GM18511 (cell line): ENCODE data around the gene LRP2.
A peak's percentile ranks its signal among the peaks of the same experiment; 100 is the strongest.

Source experiments
- ATAC-seq: cut with Tn5 transposase; IDR thresholded peaks from one replicate; pipeline ENCODE4 v1.9.1; 2021; ENCODE audit warnings: mild to moderate bottlenecking, moderate library complexity; ENCODE audit not compliant: unreplicated experiment

Gene LRP2

DNA sequence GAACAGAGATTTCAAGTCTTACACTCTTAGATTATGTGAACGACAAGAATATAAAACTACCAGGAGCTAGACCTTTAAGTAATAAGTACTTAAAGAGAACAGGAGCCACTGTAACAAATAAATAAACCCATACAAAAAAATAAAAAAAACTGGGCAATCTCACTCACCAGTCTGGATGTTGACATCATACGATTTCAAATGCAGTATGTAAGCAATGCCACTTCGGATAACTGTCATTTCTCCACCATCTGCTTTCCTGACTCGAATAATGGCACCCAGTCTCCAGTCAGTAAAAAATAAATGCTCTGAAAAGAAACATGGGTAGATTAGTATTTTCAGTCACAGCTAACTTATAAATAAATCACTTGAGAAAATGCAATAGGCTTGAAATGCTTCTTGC lies 115.1 kb downstream of the LRP2 start:
- ATAC-seq = no peak

DNA sequence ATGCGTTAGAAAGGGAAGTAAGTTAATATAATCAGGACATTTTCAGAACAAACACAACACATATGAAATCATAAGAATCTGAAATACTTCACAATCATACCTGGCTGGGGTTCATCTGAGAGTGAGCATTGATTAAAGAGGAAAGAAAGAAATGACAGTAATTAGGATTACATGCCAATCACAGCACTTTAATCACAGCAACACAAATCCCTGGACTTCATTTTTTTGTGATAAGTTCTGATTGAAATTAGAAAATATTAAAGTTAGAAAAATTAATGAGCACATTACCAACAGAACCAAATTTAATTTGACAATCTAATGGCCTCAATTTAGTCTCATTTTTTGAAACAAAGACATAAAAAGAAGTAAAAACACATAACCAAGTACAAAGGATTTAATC lies 121.9 kb downstream of the LRP2 start:
- no peak for ATAC-seq

DNA sequence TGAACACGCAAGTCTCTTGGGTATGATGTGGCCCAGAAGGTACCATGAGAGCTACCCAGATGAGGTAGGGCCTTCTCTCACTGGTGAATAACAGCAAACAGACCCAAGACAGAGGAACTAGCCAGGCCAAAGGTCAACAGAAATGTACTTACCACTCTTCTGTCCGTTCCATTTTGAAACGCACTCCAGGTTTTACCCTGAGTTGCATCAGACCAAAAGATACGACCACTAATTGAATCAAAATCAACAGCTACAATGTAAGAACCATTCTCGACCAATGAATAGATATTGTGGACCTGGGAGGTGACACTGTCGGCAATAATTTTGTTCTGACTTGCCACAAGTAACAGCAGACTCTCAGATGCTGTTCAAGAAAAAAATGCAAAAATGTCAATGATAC lies 124.4 kb downstream of the LRP2 start:
- ATAC-seq = no peak

DNA sequence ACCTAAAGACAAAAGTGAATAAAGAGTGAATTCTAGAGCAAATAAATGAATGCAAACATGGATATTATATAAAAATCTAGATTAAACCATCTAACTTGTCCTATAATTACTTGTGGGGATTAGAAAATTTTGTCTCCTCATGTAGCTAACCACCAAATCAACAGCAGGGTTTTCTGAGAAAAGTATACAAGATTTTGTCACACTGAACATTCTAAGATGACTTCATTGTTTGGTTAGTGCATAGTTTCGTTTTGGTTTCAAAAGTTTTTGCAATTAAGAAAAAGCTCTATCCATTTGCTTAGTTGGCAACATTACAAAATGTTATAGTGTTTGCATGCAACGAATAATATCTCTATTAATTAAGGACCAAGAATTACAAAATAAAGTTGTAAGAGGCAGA lies 125.0 kb downstream of the LRP2 start:
- no peak for ATAC-seq

DNA sequence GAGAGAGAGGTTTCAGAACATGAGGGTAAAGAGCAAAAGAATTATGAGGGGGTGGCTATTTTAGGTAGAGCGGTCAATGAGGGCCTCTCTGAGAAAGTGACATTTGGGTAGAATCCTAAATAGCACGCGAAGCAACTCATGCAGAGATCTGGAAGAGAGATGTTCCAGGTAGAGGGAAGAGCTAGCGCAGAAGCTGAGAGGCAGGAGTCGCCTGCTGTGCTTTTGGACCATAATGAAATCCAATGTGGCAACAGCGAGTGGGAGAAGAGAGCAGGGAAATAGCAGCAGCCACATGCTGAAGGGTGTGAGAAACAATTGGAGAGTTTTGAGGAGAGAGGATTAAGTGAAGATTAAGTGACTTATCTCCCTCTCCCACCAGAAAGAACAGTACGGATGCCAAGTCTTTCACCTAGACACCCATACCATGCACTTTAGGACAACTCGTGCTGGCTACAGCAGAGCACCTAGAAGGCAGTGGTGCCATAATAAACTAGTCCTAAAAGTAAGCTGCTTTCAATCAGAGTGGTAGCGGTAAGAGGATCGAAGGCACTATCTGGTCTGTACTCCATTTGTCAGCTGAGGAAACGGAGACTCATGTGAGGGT lies 129.7 kb downstream of the LRP2 start:
- no peak for ATAC-seq

DNA sequence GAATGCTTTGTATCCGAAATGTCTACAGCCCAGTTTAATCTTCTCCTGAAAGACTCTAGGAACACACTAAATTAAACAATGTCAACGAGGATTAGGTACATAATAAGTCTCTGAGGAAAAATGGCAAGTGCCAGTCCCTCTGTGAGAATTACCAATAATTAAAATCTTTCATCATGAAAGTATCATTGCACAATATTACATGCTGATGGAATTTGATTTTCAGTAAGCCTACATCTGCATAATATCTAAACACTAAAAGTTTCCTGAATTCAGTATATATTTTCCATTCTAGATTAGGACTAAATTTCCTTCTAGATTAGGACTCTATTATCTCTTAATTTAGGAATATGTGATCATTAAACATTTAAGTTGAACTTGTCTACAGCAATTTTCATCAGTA lies 132.1 kb downstream of the LRP2 start:
- no peak for ATAC-seq

DNA sequence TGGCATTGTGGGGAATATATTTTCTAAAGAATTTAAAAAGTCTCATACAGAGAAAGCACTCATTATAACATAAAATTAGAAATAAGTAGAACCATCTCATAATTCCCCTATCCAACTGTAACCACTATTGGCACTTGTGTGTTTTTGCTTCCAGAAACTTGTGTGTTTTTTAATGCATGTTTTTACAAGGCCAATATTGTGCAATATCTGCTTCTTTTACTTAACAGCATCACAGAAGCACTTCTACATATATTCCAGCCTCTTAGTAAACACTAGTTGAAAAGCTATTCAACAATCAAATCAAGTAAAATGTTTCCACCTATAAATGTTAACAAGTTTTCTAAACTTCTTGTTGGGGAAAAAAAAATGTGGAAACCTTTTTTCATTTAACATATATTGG lies 132.7 kb downstream of the LRP2 start:
- no peak for ATAC-seq

DNA sequence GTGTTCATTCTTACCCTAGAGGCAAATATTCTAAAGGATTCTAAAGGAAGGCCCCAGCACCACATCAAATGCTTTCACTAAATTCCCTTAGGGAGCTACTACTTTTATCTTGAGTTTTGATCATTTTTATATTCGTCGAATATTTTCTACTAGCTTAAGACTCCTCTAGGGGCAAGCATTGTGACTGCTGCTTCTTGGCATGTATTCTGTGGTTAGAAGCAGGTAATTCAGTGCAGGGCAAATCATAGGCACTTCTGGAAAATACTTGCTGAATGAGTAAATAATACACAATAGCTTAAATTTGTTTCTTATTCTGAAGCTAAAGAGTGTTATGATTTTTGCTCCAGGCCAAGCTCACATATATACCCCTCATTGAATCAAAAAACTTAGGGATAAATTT lies 136.4 kb downstream of the LRP2 start:
- no peak for ATAC-seq

DNA sequence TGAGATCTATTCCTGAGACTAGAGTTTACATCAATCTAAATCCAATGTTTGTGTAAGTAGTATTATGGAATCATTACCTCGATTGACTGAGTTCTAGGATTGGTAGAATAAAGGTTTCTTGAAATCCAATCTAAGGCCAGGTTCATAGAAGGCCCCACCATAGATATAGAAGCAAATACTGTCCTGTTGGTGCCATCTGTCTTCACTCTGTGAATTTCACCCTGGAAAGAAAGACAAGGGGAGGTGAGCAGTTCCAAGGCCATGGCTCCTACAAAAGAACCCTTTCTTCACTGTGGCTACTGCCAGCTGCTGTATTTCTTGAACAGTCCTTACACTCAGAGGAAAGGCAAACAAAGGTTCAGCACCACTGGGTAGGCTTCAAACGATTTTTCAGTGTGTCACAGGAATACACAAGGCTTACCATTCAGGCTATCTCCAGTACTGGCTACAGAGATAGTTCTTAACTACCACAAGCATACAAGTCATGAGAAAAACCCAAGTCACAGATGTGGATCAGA lies 137.0 kb downstream of the LRP2 start:
- ATAC-seq = no peak

DNA sequence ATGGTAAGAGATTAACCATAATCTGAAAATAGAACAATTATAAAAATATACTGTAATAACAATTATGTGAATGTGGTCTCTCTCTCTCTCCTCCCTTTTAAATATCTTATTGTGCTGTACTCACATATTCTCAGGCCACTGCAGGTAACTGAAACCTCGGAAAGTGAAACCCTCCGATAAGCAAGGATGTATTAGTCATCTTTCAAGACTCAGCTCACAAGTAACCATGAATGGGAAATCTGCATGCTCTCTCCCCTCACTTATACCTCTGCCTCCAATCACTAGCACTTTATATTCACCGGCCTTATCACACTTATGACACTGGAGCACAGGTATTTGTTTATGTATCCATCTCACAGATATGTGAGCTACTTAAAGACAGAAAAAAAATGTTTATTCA lies 139.7 kb downstream of the LRP2 start:
- peak; percentile 93 for ATAC-seq

DNA sequence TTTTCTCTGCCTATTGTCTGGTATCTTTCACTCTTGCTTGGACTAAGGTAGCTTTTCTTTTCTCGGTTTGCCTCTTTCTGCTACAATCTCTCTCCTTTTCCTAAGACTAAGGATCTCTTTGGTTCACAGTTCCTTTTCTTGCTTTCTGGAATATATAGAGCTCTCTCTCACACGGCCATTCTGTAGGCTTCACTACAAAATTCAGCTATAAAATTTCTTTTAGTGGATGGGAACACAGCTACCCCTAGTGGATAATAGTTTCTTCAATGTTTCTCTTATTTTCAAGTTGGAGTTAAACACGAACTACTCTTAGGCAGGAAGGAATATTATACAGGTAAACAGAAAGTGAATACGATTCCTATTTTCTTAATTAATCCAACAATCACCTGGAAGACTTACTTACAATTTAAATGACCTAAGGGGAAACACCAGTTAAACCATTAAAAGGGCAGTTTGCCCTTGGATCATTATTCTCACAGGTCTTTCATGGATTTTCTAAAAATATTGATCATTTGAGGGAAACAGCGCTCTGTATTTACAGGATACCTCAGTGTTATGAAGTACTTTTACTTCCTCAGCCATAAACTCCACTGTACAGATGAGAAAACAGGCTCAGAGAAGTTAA lies 140.5 kb downstream of the LRP2 start:
- ATAC-seq = no peak

DNA sequence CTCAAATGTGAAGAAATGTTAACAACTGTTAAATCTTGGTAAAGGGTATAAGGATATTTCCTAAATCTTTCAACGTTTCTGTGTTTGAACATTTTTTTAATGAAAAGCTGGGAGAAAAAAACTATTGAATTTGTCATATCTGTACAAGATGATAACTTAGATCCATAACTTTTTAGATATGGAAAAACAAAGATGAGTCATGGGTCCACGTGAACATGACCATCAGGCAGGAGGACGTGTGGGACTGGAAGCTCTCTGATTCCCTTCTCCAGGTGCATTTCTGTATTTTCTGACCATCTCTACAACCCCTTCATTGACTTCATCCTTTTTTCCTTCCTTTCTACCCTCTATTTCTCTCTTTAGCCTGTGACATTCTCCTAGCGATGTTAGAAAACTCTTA lies 151.4 kb downstream of the LRP2 start:
- ATAC-seq = no peak

DNA sequence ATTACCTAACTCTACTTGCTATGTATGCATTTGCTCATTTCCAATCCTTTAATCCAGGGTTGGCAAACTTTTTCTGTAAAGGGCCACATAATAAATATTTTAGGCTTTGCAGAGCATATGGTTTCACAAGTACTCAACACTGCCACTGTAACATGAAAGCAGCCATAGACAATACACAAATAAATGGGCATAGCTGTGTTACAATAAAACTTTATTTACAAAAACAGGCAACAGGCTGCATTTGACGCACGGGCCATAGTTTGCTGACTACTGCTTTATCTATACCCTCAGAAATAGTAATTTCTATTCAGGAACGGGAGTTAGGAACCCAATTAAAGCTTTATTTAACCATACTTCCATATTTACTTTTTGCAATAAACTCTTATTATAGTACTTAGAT lies 154.3 kb downstream of the LRP2 start:
- no peak for ATAC-seq

DNA sequence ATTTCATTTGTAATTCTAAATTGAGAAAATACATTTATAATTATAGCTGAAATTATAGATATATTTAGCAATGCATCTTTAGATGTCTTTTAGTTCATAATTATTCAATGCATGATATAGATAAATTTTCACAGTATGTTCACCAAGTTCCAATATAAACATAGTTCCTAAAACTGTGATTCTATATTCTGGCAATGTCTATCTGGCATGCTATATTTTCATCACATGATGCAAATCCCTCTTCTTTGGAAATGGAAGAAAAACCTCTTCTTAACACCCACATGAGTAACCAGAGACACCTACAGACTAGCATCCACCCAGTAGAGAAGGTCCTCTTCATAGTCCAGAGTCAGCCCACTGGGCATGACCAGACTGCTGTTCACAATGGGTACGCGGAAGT lies 157.2 kb downstream of the LRP2 start:
- ATAC-seq = no peak

DNA sequence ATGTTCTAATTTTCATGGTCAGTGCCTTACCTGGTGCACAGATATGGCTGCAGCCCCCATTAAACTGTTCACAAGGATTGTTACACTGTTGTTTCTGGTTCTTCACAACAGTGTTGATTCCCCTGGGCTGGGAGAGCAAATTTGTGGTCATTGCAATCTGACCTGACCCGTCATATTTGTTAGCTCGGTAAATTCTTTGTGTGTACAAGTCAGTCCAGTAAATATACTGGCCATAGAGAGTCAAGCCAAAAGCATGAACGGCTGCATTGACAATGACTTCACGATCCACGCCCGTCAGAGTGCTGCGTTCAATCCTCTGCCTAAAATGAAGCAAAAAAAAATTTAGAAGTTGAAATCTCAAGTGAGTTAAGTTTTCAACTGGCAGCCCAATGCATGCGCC lies 158.4 kb downstream of the LRP2 start:
- ATAC-seq = no peak

DNA sequence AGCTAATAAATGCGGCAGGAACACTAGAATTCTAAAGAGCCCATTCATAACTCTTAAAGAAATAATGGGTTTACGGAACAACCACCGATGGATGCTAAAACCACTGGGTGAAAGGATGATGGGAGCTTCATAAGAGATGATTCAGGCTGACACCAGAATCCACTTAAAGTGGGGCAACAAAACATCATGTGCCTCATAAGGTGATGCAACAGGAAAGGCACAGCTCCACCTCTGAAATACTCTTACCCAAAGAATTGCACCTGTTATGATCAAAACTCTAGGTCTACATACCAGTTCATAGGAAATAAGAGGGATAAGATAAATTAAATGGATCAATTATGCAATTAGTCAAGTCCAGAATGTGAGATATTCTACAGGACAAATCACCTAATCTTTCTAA lies 161.6 kb downstream of the LRP2 start:
- ATAC-seq = no peak

DNA sequence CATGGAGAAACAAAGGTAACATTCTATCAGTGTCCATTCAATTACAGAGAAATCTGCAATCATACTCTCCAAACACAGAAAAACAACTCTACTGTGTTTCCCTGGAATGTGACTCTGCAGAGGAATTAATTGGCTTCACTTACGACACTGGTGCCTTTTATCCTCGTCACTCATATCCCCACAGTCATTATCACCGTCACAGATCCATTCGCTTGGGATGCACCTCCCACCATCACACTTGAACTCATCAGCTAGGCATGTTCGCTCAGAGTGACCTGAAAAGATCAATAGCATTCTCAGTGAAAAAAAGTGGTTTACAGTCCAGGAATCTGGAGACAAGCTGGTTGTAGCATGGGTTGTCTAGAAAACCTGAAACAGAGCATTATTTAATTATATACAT lies 168.7 kb downstream of the LRP2 start:
- no peak for ATAC-seq

DNA sequence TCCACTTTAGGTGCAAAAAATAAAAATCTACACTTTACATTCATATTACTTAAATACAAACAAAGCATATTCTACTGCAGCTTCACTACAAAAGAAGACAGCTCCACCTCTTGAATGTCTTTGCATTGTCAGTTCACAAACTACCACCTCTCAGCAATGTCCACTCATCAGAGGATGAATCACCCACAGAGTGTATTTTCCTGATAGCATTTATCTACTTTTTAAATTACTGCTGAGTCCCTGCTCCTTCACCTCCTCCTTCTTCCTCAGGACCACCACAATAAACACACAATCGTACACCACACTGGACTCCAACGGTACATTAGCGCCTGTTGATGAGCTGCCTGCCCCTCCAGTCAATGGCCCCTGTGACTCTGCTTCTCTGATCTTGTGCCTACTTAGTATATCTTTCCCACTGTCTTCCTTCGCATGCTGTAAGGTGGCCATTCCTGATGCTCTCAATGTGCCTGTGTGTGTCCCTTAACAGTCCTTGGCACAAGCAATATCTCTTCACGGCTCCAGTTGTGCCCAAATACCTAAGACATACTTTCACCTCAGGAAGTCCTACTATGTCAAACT lies 172.0 kb downstream of the LRP2 start:
- no peak for ATAC-seq

DNA sequence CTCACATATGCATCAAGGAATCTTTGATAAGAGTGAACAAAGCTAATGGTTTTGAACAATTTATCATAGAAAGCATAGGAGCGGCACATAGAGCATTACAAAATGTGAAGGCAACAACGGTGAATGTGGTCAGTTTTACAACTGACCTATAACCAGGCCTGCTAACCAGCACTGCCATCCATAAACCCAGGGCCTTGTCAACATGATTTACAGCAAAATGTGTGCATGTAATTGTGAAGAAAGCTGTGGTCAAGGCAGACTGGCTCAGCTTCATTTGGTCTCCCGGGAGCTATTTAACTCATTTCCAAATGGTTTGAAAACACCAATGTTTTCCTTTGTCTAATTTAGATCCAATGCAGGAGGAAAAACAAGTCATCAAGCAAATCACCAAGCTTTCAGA lies 173.2 kb downstream of the LRP2 start:
- ATAC-seq = no peak

DNA sequence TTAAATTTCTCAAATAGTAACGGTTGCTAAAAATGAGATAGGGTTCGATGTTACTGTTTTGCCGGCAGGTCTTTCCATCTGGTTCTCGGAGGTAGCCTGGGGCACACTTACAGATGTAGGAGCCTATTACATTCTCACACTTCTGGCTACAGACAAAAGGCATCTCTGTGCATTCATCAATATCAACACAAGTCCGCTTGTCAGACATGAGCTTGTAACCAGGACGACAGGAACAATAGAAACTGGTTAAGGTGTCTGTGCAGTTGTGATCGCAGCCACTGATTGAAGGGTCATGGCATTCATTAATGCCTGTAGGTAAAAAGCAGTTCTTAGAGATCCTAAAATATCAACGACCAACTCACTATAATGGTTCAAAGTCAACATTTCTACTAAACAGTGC lies 176.6 kb downstream of the LRP2 start:
- no peak for ATAC-seq

DNA sequence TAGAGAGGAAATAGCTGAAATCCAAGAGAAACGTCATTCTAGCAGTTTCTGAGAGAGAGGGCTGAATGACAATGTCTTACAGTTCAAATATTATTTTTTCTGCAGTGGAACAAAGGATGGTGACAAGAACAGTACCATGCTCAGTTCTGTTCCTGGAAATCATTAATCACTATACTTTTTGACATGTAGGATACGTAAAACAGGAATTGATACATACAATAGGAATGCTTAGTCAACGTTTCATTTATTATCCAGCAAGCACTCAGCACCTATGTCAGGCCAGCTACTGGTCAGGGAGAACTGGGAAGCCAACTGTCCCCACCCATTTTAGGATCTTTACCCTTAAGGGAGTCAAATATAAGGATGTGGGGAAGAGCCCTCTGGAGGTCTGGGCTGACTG lies 178.3 kb downstream of the LRP2 start:
- no peak for ATAC-seq

DNA sequence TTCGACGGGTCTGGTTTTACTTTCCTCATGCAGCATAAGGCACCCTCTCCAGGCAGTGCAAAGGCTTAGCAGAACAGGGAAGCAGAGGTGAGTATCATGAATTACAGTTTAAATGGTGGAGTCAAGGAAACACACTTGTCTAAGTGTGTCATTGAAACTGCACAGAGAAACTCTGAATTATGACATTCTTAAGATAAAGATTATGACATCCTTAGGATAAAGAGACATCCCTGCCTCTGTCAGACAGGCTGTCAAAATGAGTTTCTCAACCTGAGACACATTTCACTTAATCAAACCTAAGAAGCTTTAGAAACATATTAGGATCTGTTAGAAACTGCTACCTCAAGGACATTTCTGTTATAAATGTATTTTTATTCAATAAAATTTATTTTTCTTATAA lies 179.8 kb downstream of the LRP2 start:
- no peak for ATAC-seq
